SK-N-SH (cell line): ENCODE data around the gene RAC2. TPM values are rescaled to one million over a fixed set of nuclear protein-coding genes. Genes with fewer than 3 reads are reported as not detected.

Source experiments
- CTCF ChIA-PET: fragments of 300-600, 350-600 bp; formaldehyde crosslinking; extraction: SDS; loops from one replicate; lab custom pipeline; 2021; lab: Yijun Ruan, JAX
- POLR2A ChIA-PET: fragments of 350-600 bp; sonication (Branson Sonifier 250); formaldehyde crosslinking; extraction: SDS; loops from one replicate; lab custom pipeline; 2020; ENCODE audit warnings: antibody characterized with exemption, inconsistent platforms; lab: Yijun Ruan, JAX
- DNase-seq: peaks from one replicate; pipeline ENCODE4 v3.0.0; 2012
- H2AFZ ChIP-seq: fragments of 200-600 bp; sonication (generic); 2 replicates; pipeline ENCODE4 v1.8.1; 2016; ENCODE audit warnings: antibody characterized with exemption, mild to moderate bottlenecking, low read depth
- H3F3A ChIP-seq: fragments of 200-600 bp; sonication (generic); replicated peaks from 2 replicates; pipeline ENCODE3; 2016; ENCODE audit warnings: antibody characterized with exemption, mild to moderate bottlenecking; ENCODE audit not compliant: insufficient read depth
- H3K27ac ChIP-seq, 2 experiments: fragments of 200-500 bp in 1 of 2; fragments of 200-600 bp in 1 of 2; sonication (Bioruptor generic) in 1 of 2; sonication (generic), shearing (Covaris generic) in 1 of 2; 2 replicates each; pipeline versions ENCODE4 v1.5.1 to v1.6.1; 2014 to 2016; ENCODE audit warnings: low read depth in 2 of 2, inconsistent platforms in 1 of 2, low read length in 1 of 2, mild to moderate bottlenecking in 1 of 2, mixed read lengths in 1 of 2
- H3K27me3 ChIP-seq: fragments of 200-600 bp; sonication (generic), shearing (Covaris generic); 2 replicates; pipeline ENCODE4 v1.6.1; 2016; ENCODE audit warnings: mixed run types; ENCODE audit not compliant: insufficient read depth
- H3K36me3 ChIP-seq, 2 experiments: fragments of 200-500 bp in 1 of 2; fragments of 200-600 bp in 1 of 2; sonication (Bioruptor generic) in 1 of 2; sonication (generic) in 1 of 2; replicated peaks in 1 of 2; 2 replicates each; pipeline versions ENCODE3 to v1.5.1; 2014 to 2016; ENCODE audit warnings: low read length in 1 of 2, mild to moderate bottlenecking in 1 of 2; ENCODE audit not compliant: insufficient read depth in 2 of 2, control insufficient read depth in 1 of 2
- H3K4me1 ChIP-seq, 2 experiments: fragments of 200-500 bp in 1 of 2; fragments of 200-600 bp in 1 of 2; sonication (Bioruptor generic) in 1 of 2; sonication (generic), shearing (Covaris generic) in 1 of 2; 2 replicates each; pipeline versions ENCODE4 v1.5.1 to v1.6.1; 2014 to 2016; ENCODE audit warnings: low read depth in 1 of 2, low read length in 1 of 2, mixed run types in 1 of 2; ENCODE audit not compliant: insufficient read depth in 2 of 2, control insufficient read depth in 1 of 2
- H3K4me2 ChIP-seq: fragments of 200-600 bp; sonication (generic), shearing (Covaris generic); 2 replicates; pipeline ENCODE4 v1.6.1; 2017; ENCODE audit warnings: mixed run types
- H3K4me3 ChIP-seq, 2 experiments: fragments of 200-500 bp in 1 of 2; fragments of 200-600 bp in 1 of 2; sonication (Bioruptor generic) in 1 of 2; sonication (generic), shearing (Covaris generic) in 1 of 2; 2 replicates each; pipeline versions ENCODE4 v1.5.1 to v1.8.1; 2014 to 2016; ENCODE audit warnings: low read depth in 2 of 2, inconsistent platforms in 1 of 2, low read length in 1 of 2, mild to moderate bottlenecking in 1 of 2, mixed read lengths in 1 of 2, moderate library complexity in 1 of 2
- H3K79me2 ChIP-seq: fragments of 200-600 bp; sonication (generic); 2 replicates; pipeline ENCODE4 v1.8.1; 2017; ENCODE audit warnings: mild to moderate bottlenecking; ENCODE audit not compliant: insufficient read depth
- H3K9ac ChIP-seq: fragments of 200-600 bp; sonication (generic); 2 replicates; pipeline ENCODE4 v1.6.1; 2017; ENCODE audit warnings: mixed run types
- H3K9me2 ChIP-seq: fragments of 200-600 bp; sonication (generic); 2 replicates; pipeline ENCODE4 v1.6.1; 2017; ENCODE audit warnings: mixed run types
- H3K9me3 ChIP-seq: fragments of 200-600 bp; sonication (generic); 2 replicates; pipeline ENCODE4 v1.6.1; 2017; ENCODE audit warnings: mixed run types, mild to moderate bottlenecking, moderate library complexity
- H4K20me1 ChIP-seq: fragments of 200-600 bp; sonication (generic); 2 replicates; pipeline ENCODE4 v1.6.1; 2017; ENCODE audit warnings: mild to moderate bottlenecking, mixed run types; ENCODE audit not compliant: insufficient read depth
- EZH2phosphoT487 ChIP-seq: fragments of 200-600 bp; sonication (generic); IDR thresholded peaks from 2 replicates; pipeline ENCODE4 v1.6.1; 2017; ENCODE audit warnings: low read depth, mixed run types, mild to moderate bottlenecking, antibody characterized with exemption, moderate library complexity, borderline replicate concordance
- FOXM1 ChIP-seq: IDR thresholded peaks from 2 replicates; pipeline ENCODE4 v1.4.0; 2012; ENCODE audit warnings: low read depth, mild to moderate bottlenecking
- MXI1 ChIP-seq: IDR thresholded peaks from 2 replicates; pipeline ENCODE4 v1.6.1; 2012; ENCODE audit warnings: mild to moderate bottlenecking, low read depth, low read length, improper control_type of control experiment
- NFIC ChIP-seq: IDR thresholded peaks from 2 replicates; pipeline ENCODE4 v1.4.0; 2012; ENCODE audit warnings: borderline replicate concordance
- NRF1 ChIP-seq: IDR thresholded peaks from 2 replicates; pipeline ENCODE4 v1.6.1; 2012; ENCODE audit warnings: low read depth, mild to moderate bottlenecking, low read length
- PBX3 ChIP-seq: IDR thresholded peaks from 2 replicates; pipeline ENCODE4; 2012
- POLR2AphosphoS5 ChIP-seq: IDR thresholded peaks from 2 replicates; pipeline ENCODE4 v1.6.1; 2012; ENCODE audit warnings: low read depth, low read length
- RAD21 ChIP-seq: IDR thresholded peaks from 2 replicates; pipeline ENCODE4 v1.6.1; 2012; ENCODE audit warnings: mild to moderate bottlenecking, low read length
- RXRA ChIP-seq: IDR thresholded peaks from 2 replicates; pipeline ENCODE4 v1.4.0; 2012; ENCODE audit warnings: low read depth, mild to moderate bottlenecking, borderline replicate concordance
- SIN3A ChIP-seq: IDR thresholded peaks from 2 replicates; pipeline ENCODE4 v1.6.1; 2012; ENCODE audit warnings: low read depth, mild to moderate bottlenecking, low read length, moderate library complexity, borderline replicate concordance
- TCF12 ChIP-seq: IDR thresholded peaks from 2 replicates; pipeline ENCODE4 v1.4.0; 2012
- TEAD4 ChIP-seq: IDR thresholded peaks from 2 replicates; pipeline ENCODE4 v1.4.0; 2012; ENCODE audit warnings: mild to moderate bottlenecking, borderline replicate concordance; ENCODE audit not compliant: insufficient read depth
- ZBTB33 ChIP-seq: IDR thresholded peaks from 2 replicates; pipeline ENCODE4 v1.4.0; 2012; ENCODE audit warnings: low read depth, borderline replicate concordance
- WGBS: methylation state at CpG from one replicate; pipeline ENCODE4 v1.1.6; 2017; ENCODE audit warnings: low lambda C conversion rate; 5-methylcytosine and 5-hydroxymethylcytosine counted together
- polyA plus RNA-seq, 3 experiments: library from polyadenylated mRNA; depleted of rRNA; stranded (reverse); fragments of >200 nt; gene quantifications; 2 replicates each; pipeline ENCODE4 v1.2.3, GENCODE V29; 2012
- TF ChIP-seq, protein P1 (sequence below): fragments of 150-350 bp; IDR thresholded peaks from 2 replicates; pipeline ENCODE4 v1.6.1; 2016; ENCODE audit warnings: mild to moderate bottlenecking, low read depth, low read length
- TF ChIP-seq, protein P2 (sequence below): fragments of 150-350 bp; IDR thresholded peaks from 2 replicates; pipeline ENCODE4 v1.6.1; 2017; ENCODE audit warnings: antibody characterized with exemption, low read length, low read depth, borderline replicate concordance

The RAC2 gene
- polyA plus RNA-seq, 1 of the 3 experiments (the other 2 are of a cell fraction), result 29.9 TPM

DNA sequence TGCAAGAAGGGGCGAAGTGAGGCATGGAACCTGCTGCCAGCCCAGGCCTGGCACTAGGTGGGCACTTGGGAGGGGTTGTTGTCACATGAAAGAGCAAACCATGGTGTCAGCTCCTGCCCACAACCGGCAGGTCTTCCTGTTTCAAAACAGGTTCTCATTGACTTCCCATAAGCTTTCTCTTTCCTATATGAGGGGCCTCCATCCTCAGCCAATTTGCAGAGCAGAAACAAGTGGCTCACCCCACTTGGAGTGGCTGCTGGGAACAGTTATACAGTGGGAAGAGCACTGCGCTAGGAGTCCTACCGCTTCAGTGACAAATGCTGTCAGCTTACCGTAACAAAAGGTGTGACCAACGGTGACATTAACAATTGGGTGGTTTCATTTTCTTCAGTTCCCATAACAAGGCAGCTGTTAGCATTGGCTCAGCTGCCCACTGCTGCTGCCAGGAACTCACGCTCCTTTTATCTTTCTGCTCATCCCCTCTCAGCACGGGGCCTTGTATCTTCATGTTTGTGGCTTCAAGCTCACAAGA is 21.6 kb downstream of the RAC2 start (continued):
- TF ChIP-seq ZBTB33 (no peak), NRF1 (no peak)
- TF ChIP-seq, protein P1, sequence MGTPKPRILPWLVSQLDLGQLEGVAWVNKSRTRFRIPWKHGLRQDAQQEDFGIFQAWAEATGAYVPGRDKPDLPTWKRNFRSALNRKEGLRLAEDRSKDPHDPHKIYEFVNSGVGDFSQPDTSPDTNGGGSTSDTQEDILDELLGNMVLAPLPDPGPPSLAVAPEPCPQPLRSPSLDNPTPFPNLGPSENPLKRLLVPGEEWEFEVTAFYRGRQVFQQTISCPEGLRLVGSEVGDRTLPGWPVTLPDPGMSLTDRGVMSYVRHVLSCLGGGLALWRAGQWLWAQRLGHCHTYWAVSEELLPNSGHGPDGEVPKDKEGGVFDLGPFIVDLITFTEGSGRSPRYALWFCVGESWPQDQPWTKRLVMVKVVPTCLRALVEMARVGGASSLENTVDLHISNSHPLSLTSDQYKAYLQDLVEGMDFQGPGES, result no peak

DNA sequence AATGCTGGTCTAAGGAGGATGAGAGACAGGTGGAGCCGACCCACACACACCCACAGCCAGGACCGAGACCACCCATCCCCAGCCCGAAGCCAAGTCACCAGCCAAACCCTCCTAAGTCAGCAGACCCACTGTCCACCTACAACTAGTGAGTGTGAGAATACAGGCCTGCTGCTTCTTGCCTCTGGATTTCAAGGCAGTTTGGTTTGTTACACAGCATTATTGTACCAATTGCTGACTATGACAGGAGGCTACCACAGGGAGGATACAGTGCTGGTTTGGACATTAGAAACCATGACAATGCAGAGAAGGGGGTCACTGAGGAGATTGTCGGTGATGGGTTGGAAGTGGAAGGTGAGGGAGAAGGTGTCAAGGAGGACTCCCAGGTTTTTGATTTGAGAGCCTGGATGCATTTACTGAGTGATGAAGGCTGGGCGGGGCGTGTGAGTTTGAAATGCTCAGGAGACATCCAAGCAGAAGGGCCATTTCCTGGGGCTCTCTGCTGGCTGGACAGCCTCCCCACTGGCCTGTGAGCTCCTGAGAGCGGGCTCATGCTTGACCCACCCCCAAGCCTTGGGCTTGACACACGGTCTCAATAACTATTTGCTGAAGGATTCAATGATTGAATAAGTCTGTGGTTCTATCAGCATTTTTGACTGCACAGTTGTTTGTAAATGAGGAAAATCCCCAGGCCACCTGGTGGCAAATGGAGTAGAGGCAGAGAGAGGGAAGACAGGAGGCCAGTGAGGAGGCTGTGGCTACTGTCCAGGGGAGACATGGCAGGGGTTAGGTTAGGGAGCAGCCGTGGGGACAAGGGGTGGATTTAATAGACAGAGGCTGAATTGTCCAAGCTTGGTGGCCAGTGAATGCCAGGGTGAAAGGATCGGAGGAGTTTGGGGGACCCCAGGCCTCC is 22.4 kb downstream of the RAC2 start:
- Histone ChIP-seq H4K20me1 (no peaks in the 10 kb centered on the region), H3K4me2 (no peak overlapping the region), H3K9me2 (no peaks in the 10 kb centered on the region), H3K9ac (no peak overlapping the region), H3F3A (peaks cover 5% of the 10 kb centered on the region), H3K79me2 (no peaks in the 10 kb centered on the region), H2AFZ (no peak overlapping the region), H3K36me3 (no peaks in the 10 kb centered on the region), H3K4me3 (no peak overlapping the region), H3K27me3 (no peaks in the 10 kb centered on the region; the same call in 1 of the 2 replicates), H3K27ac (no peak overlapping the region), H3K4me1 (no peaks in the 10 kb centered on the region), H3K9me3 (no peaks in the 10 kb centered on the region)
- WGBS, result 87% methylated on average over 10 of the region's 10 CpGs
- DNase-seq, result no peak
- TF ChIP-seq RAD21 (no peak), POLR2AphosphoS5 (no peak), TCF12 (no peak), FOXM1 (no peak), TEAD4 (no peak), RXRA (no peak), EZH2phosphoT487 (no peak), NFIC (no peak), MXI1 (no peak), SIN3A (no peak), PBX3 (no peak)
- TF ChIP-seq, protein P2, sequence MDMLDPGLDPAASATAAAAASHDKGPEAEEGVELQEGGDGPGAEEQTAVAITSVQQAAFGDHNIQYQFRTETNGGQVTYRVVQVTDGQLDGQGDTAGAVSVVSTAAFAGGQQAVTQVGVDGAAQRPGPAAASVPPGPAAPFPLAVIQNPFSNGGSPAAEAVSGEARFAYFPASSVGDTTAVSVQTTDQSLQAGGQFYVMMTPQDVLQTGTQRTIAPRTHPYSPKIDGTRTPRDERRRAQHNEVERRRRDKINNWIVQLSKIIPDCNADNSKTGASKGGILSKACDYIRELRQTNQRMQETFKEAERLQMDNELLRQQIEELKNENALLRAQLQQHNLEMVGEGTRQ, result no peak
- TF ChIP-seq, protein P1, result no peak
- POLR2A ChIA-PET, result no interaction called here
- CTCF ChIA-PET, result interaction anchor here (0.9 kb wide), 1 partner anchor 38 kb away, joined by 3 read pairs; no protein-coding TSS in a partner anchor
